ENCODE data around the gene FOXP1. TPM values are rescaled to one million over a fixed set of nuclear protein-coding genes. Genes with fewer than 3 reads are reported as not detected.

Gene FOXP1
- total and polyA plus RNA-seq, 2 of the 8 experiments (the other 6 are each of a cell fraction or from before 2014, with no cell fraction given) = 13.9 to 25.4 TPM

DNA sequence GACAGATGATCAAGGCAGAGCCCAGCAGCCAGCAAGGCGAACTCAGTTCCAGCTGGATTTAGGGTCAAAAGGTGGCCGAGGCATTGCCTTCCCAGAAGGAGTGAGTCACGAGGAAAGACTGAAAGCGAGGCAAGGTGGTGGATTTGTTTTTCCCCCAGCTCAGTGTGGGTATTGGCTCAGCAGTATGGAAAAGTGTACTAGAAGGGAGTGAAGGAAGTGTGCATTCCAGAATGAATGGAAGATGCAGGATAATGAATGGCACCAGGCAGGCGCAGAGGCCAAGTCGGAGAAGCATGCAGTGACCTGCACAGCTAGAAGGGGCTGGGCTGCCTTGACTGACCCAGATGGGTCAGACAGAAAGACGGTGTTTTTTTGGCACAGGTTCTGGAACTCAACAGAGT, 46.3 kb downstream of the FOXP1 start:
- H4K5ac ChIP-seq (ENCODE audit: insufficient read length, low read depth, low read length) = no peak overlapping the region
- peaks cover 0 to 4% (median 0%) of the 10 kb centered on the region in 4 experiments; a peak in 2 of 7 replicates for H3K4me1 ChIP-seq (replicated peaks in 1 of 4; ENCODE audit: control insufficient read depth in 3 of 4, insufficient read depth in 4 of 4, low read length in 3 of 4)
- H2BK5ac ChIP-seq (ENCODE audit: low read depth, low read length) = no peak overlapping the region
- no peak overlapping the region for H2BK20ac ChIP-seq (ENCODE audit: low read length)
- H3K56ac ChIP-seq (replicated peaks; ENCODE audit: insufficient read length, low read depth, low read length) = no peak overlapping the region
- POLR2A ChIA-PET (ENCODE audit: partially characterized antibody) = interaction anchor here (1.1 kb wide), 1 partner anchor 8 kb away, joined by 3 read pairs; no protein-coding TSS in a partner anchor
- no peak overlapping the region for H3K4ac ChIP-seq (replicated peaks; ENCODE audit: insufficient read length, low read depth, low read length)
- H2AFZ ChIP-seq (ENCODE audit: low read length) = no peak overlapping the region
- CTCF ChIA-PET (ENCODE audit: partially characterized antibody) = no interaction called here
- no peaks in the 10 kb centered on the region; a peak in 1 of 4 replicates for H3K79me2 ChIP-seq (ENCODE audit: control insufficient read depth in 1 of 2, insufficient read depth in 2 of 2, low read length in 2 of 2)
- no peak overlapping the region for H2BK120ac ChIP-seq (replicated peaks; ENCODE audit: low read depth, low read length)
- H3K36me3 ChIP-seq (ENCODE audit: control insufficient read depth in 2 of 4, insufficient read depth in 4 of 4, low read length in 3 of 4) = no peaks in the 10 kb centered on the region
- H3K9ac ChIP-seq (replicated peaks in 1 of 4; ENCODE audit: extremely low read depth in 1 of 4, low read depth in 3 of 4, low read length in 3 of 4) = peak overlapping the region in 1 of 4 experiments; percentile 31; a peak in 1 of 7 replicates
- FAIRE-seq (no peak), DNase-seq (ENCODE audit: low read depth in 1 of 2, low spot score in 2 of 2) (no peak)
- no peak overlapping the region for H3K14ac ChIP-seq (ENCODE audit: insufficient read length)
- no peak overlapping the region for H2BK15ac ChIP-seq (ENCODE audit: low read length)
- H3K27me3 ChIP-seq (replicated peaks in 1 of 4; ENCODE audit: control insufficient read depth in 3 of 4, extremely low read depth in 1 of 4, insufficient read depth in 3 of 4, low read length in 3 of 4) = no peaks in the 10 kb centered on the region
- H2BK12ac ChIP-seq (ENCODE audit: low read depth, low read length) = no peak overlapping the region
- H3K79me1 ChIP-seq (ENCODE audit: low read depth, low read length) = no peaks in the 10 kb centered on the region
- no peak overlapping the region for H2AK5ac ChIP-seq (ENCODE audit: low read depth, low read length)
- no peaks in the 10 kb centered on the region; the same call in 1 of the 2 replicates for H3K23me2 ChIP-seq (ENCODE audit: low read depth, low read length)
- no peak overlapping the region for H4K91ac ChIP-seq (replicated peaks; ENCODE audit: insufficient read length, low read length)
- no peak overlapping the region for H4K8ac ChIP-seq (ENCODE audit: extremely low read depth, insufficient read depth, low read length)
- H3K9me3 ChIP-seq (ENCODE audit: insufficient read depth in 2 of 2, low read depth in 1 of 2, low read length in 1 of 2) = no peaks in the 10 kb centered on the region
- H3K27ac ChIP-seq (ENCODE audit: low read depth, low read length) = no peak overlapping the region
- TF ChIP-seq, protein P1, sequence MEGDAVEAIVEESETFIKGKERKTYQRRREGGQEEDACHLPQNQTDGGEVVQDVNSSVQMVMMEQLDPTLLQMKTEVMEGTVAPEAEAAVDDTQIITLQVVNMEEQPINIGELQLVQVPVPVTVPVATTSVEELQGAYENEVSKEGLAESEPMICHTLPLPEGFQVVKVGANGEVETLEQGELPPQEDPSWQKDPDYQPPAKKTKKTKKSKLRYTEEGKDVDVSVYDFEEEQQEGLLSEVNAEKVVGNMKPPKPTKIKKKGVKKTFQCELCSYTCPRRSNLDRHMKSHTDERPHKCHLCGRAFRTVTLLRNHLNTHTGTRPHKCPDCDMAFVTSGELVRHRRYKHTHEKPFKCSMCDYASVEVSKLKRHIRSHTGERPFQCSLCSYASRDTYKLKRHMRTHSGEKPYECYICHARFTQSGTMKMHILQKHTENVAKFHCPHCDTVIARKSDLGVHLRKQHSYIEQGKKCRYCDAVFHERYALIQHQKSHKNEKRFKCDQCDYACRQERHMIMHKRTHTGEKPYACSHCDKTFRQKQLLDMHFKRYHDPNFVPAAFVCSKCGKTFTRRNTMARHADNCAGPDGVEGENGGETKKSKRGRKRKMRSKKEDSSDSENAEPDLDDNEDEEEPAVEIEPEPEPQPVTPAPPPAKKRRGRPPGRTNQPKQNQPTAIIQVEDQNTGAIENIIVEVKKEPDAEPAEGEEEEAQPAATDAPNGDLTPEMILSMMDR (IDR thresholded peaks at IDR 0.05; ENCODE audit: control extremely low read depth in 1 of 3, insufficient read depth in 1 of 3, low read depth in 1 of 3, low read length in 3 of 3) = no peak
- TF ChIP-seq JUND (IDR thresholded peaks at IDR 0.05; ENCODE audit: low read length) (no peak), EP300 (IDR thresholded peaks at IDR 0.05; ENCODE audit: borderline replicate concordance in 1 of 2, low read depth in 2 of 2, low read length in 2 of 2) (no peak), SAP30 (IDR thresholded peaks at IDR 0.05; ENCODE audit: insufficient read depth, insufficient replicate concordance, low read length) (no peak), POLR2AphosphoS5 (IDR thresholded peaks at IDR 0.05; ENCODE audit: low read depth, low read length) (no peak), TCF12 (IDR thresholded peaks at IDR 0.05; ENCODE audit: low read depth, low read length) (no peak), SP4 (IDR thresholded peaks at IDR 0.05; ENCODE audit: low read length) (no peak)
- TF ChIP-seq, protein P2, sequence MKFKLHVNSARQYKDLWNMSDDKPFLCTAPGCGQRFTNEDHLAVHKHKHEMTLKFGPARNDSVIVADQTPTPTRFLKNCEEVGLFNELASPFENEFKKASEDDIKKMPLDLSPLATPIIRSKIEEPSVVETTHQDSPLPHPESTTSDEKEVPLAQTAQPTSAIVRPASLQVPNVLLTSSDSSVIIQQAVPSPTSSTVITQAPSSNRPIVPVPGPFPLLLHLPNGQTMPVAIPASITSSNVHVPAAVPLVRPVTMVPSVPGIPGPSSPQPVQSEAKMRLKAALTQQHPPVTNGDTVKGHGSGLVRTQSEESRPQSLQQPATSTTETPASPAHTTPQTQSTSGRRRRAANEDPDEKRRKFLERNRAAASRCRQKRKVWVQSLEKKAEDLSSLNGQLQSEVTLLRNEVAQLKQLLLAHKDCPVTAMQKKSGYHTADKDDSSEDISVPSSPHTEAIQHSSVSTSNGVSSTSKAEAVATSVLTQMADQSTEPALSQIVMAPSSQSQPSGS (IDR thresholded peaks at IDR 0.05; ENCODE audit: low read length) = no peak
- H3K18ac ChIP-seq (ENCODE audit: extremely low read depth, low read length) = no peak overlapping the region
- no peak overlapping the region for H3K4me2 ChIP-seq (ENCODE audit: insufficient read depth in 1 of 2, low read depth in 2 of 2, low read length in 2 of 2)
- no peak overlapping the region for H3K23ac ChIP-seq (ENCODE audit: insufficient read length)
- no peak overlapping the region for H3K4me3 ChIP-seq (ENCODE audit: extremely low read depth in 1 of 4, insufficient read depth in 2 of 4, low read depth in 3 of 4, low read length in 4 of 4)
- 85% methylated on average over 7 of the region's 7 CpGs; no CpG with 5 or more reads in 1 of the 2 experiments for WGBS, 2 experiments (ENCODE audit: extremely low coverage in 1 of 2, insufficient coverage in 1 of 2, insufficient read length in 1 of 2, insufficient replicate concordance in 2 of 2, low coverage in 1 of 2, low lambda C conversion rate in 2 of 2, missing lambda C conversion rate in 1 of 2)
- H4K20me1 ChIP-seq (replicated peaks in 1 of 2; ENCODE audit: control insufficient read depth in 1 of 2, insufficient read depth in 2 of 2, low read length in 2 of 2) = no peaks in the 10 kb centered on the region

Measured in H1 (cell line).